ENCODE results near the gene LIF. TPM values are rescaled to one million over a fixed set of nuclear protein-coding genes. Genes with fewer than 3 reads are reported as not detected.

The LIF gene
- polyA plus RNA-seq, 1 of the 3 experiments (the other 2 are of a cell fraction), result 24.6 TPM

DNA sequence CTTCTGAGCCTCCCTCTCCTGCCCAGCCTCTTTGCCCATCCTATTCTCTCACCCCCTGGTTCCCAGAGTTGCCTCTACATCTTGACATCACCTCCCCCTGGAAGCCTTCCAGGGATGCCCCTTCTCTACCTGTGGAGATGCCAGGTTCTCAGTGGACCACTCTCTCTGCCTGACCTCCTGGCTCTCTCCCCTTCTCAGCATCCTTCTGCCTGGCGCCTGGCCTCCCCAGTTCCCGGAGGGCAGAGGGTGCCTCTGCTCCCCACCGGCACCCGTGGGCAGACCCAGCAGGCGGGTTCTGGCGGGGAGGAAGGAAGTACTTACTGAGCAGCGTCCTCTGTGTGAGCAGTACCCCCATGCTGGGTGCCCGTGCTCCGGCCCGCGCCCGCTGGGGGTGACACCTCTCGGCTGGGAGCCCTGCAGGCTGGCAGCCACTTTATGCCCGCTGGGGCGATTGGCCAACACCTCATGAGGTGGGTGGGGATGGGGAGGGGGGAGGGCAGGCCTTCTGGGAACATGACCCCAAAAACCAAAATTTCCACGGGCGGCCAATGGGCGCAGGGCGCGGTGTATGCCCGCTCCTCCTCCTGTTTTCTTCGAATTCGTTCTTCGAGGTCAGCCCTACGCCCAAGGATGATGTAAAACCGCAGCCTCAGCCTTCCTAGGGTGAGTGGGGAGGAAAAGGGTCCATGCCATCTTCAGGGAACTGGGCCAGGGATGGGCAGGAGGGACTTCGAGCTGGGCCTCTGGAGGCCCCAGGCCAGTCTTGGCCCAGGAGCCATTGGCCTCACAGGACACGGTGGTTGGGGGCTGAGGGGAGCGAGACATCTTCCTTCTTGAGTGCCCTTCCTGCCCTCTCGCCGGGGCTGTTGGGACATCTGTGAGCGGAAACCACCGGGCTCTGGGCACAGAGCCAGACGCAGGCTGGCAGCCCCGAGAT lies 20.2 kb upstream of the LIF start, which contains the start of gene OSM:
Gene OSM (minus strand): TSS at position 407 of the 937 bp plus-strand sequence. CDS start 52 bp downstream, at position 355.
- TF ChIP-seq FOXM1 (IDR thresholded peaks at IDR 0.05; ENCODE audit: low read depth) (no peak), TCF12 (IDR thresholded peaks at IDR 0.05) (no peak), POLR2AphosphoS5 (IDR thresholded peaks at IDR 0.05; ENCODE audit: low read depth, low read length) (no peak), TEAD4 (IDR thresholded peaks at IDR 0.05; ENCODE audit: borderline replicate concordance, insufficient read depth) (no peak), NRF1 (IDR thresholded peaks at IDR 0.05; ENCODE audit: low read depth, low read length) (no peak), SIN3A (IDR thresholded peaks at IDR 0.05; ENCODE audit: borderline replicate concordance, low read depth, low read length) (no peak), RFX5 (IDR thresholded peaks at IDR 0.05; ENCODE audit: low read length) (no peak), RAD21 (IDR thresholded peaks at IDR 0.05; ENCODE audit: low read length) (no peak), GABPA (IDR thresholded peaks at IDR 0.05; ENCODE audit: low read depth) (no peak), EP300 (IDR thresholded peaks at IDR 0.05; ENCODE audit: borderline replicate concordance in 1 of 2, low read depth in 1 of 2, low read length in 1 of 2) (no peak), MXI1 (IDR thresholded peaks at IDR 0.05; ENCODE audit: low read depth, low read length) (no peak), TAF1 (IDR thresholded peaks at IDR 0.05; ENCODE audit: borderline replicate concordance, low read depth, low read length) (no peak), MEF2A (IDR thresholded peaks at IDR 0.05; ENCODE audit: borderline replicate concordance, low read depth) (no peak)
- TF ChIP-seq, protein P1, sequence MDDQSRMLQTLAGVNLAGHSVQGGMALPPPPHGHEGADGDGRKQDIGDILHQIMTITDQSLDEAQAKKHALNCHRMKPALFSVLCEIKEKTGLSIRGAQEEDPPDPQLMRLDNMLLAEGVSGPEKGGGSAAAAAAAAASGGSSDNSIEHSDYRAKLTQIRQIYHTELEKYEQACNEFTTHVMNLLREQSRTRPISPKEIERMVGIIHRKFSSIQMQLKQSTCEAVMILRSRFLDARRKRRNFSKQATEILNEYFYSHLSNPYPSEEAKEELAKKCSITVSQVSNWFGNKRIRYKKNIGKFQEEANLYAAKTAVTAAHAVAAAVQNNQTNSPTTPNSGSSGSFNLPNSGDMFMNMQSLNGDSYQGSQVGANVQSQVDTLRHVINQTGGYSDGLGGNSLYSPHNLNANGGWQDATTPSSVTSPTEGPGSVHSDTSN (IDR thresholded peaks at IDR 0.05), result no peak
- TF ChIP-seq, protein P2, sequence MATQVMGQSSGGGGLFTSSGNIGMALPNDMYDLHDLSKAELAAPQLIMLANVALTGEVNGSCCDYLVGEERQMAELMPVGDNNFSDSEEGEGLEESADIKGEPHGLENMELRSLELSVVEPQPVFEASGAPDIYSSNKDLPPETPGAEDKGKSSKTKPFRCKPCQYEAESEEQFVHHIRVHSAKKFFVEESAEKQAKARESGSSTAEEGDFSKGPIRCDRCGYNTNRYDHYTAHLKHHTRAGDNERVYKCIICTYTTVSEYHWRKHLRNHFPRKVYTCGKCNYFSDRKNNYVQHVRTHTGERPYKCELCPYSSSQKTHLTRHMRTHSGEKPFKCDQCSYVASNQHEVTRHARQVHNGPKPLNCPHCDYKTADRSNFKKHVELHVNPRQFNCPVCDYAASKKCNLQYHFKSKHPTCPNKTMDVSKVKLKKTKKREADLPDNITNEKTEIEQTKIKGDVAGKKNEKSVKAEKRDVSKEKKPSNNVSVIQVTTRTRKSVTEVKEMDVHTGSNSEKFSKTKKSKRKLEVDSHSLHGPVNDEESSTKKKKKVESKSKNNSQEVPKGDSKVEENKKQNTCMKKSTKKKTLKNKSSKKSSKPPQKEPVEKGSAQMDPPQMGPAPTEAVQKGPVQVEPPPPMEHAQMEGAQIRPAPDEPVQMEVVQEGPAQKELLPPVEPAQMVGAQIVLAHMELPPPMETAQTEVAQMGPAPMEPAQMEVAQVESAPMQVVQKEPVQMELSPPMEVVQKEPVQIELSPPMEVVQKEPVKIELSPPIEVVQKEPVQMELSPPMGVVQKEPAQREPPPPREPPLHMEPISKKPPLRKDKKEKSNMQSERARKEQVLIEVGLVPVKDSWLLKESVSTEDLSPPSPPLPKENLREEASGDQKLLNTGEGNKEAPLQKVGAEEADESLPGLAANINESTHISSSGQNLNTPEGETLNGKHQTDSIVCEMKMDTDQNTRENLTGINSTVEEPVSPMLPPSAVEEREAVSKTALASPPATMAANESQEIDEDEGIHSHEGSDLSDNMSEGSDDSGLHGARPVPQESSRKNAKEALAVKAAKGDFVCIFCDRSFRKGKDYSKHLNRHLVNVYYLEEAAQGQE (IDR thresholded peaks at IDR 0.05; ENCODE audit: low read depth, low read length), result no peak
- TF ChIP-seq, protein P3, sequence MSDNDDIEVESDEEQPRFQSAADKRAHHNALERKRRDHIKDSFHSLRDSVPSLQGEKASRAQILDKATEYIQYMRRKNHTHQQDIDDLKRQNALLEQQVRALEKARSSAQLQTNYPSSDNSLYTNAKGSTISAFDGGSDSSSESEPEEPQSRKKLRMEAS (IDR thresholded peaks at IDR 0.05; ENCODE audit: low read depth), result no peak
- TF ChIP-seq, protein P4, sequence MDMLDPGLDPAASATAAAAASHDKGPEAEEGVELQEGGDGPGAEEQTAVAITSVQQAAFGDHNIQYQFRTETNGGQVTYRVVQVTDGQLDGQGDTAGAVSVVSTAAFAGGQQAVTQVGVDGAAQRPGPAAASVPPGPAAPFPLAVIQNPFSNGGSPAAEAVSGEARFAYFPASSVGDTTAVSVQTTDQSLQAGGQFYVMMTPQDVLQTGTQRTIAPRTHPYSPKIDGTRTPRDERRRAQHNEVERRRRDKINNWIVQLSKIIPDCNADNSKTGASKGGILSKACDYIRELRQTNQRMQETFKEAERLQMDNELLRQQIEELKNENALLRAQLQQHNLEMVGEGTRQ (IDR thresholded peaks at IDR 0.05; ENCODE audit: borderline replicate concordance, low read depth, low read length), result no peak
- H2AFZ ChIP-seq (ENCODE audit: low read depth), result no peak within 1 kb of the TSS
- ChIA-PET CTCF (interaction anchor here (1.0 to 3.8 kb wide), 2 partner anchors 21 to 159 kb away, joined by 4 to 25 read pairs; no protein-coding TSS in a partner anchor), POLR2A (no interaction called here)
- peaks cover 3 to 5% of the 10 kb centered on the region in 2 experiments; a peak in 2 of 4 replicates for H3K4me1 ChIP-seq (ENCODE audit: control insufficient read depth in 1 of 2, insufficient read depth in 2 of 2, low read depth in 1 of 2, low read length in 1 of 2)
- no peaks in the 10 kb centered on the region for H3K9me3 ChIP-seq
- H3K4me2 ChIP-seq, result no peak within 1 kb of the TSS
- no peak within 1 kb of the TSS for H3K27ac ChIP-seq (ENCODE audit: low read depth in 2 of 2, low read length in 1 of 2)
- no peak within 1 kb of the TSS for H3K9ac ChIP-seq
- no peak within 1 kb of the TSS for H3K4me3 ChIP-seq (ENCODE audit: low read depth in 2 of 2, low read length in 1 of 2)
- WGBS (ENCODE audit: low lambda C conversion rate), result 87% methylated on average over 19 of the region's 35 CpGs
- no peaks in the 10 kb centered on the region for H3K36me3 ChIP-seq (replicated peaks in 1 of 2; ENCODE audit: control insufficient read depth in 1 of 2, insufficient read depth in 2 of 2, low read length in 1 of 2)
- H3F3A ChIP-seq (replicated peaks; ENCODE audit: insufficient read depth), result no peaks in the 10 kb centered on the region
- H3K27me3 ChIP-seq (ENCODE audit: insufficient read depth), result no peaks in the 10 kb centered on the region
- no peaks in the 10 kb centered on the region for H4K20me1 ChIP-seq (ENCODE audit: insufficient read depth)
- no peaks in the 10 kb centered on the region for H3K79me2 ChIP-seq (ENCODE audit: insufficient read depth)
- no peak for DNase-seq
- H3K9me2 ChIP-seq, result no peaks in the 10 kb centered on the region

Measured in SK-N-SH (cell line).